HL-60/S4 treated with retinoic acid at 250 ng/mL for 4 days and 3 days (cell line): ENCODE data around the gene KIF26A.

ENCODE experiments used
- in situ Hi-C: fragments of 300-500 bp; cut with MboI; formaldehyde crosslinking; loops from 2 replicates; pipeline ENCODE4 v1.7.0; 2022; ENCODE audit warnings: low sequenced_read_pairs

Gene KIF26A

DNA sequence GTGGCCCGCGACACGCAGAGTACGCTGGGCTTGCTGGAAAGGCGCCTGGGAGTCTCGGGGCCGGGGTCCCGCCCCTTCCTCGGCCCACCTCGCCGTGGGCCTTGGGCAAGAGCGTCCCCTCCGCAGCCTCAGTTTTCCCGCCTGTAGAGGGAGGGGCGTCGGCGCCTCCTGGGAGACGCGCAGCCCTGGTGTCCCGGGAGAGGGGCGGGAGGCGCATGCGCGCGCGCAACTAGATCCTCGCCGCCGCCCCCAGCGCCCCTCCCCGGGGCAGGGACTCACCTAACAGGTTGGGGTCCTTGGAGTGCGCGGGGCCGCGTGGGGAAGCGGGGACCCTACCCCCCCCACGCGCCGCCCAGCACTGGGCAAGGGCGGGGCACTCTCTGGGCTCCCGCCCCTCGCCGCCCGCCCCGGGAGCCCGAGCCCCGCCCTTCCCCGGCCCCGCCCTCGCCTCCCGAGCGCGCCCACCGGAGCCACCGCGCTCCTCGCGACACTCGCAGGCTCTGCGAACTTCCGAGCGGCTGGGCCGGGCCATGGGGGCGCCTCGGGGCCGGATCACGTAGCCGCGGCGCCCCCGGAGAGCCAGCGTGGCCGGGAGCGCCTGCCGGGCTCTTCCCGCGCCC is at the start of gene KIF26A:
Gene KIF26A (plus strand): TSS at position 490 of the 620 bp plus-strand sequence. CDS start 136 bp downstream, outside the sequence.
- in situ Hi-C loops = no loop called here

DNA sequence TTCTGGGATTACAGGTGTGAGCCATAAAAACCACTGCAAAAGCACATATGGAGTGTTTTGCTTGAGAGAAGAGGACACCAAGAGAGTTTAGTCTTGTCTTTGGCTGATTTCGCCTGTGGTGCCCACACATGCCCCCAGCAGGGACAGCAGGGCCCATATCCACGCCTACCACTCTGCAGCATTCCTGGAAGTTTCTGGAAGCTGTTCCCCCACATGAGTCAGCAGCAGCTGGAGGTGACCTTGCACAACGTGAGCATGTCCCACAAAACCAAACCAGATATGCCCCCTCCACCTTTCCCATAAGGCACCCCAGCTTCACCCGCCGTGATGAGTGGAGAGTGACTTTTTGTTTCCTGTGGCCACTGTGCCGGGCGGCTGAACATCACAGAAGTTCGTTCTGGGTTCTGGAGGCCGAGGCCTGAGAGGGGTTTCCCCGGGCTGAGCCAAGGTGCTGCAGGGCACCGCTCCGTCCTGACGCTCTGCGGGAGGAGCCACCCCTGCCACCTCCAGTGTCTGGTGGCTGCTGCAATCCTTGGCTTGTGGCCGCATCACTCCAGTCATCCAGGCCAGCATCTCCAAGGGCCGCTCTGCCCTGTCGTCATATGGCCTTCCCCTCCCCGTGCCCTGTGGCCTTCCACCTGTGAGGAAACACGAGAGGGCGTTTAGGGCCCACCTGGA is 48.2 kb upstream of the KIF26A start:
- in situ Hi-C loops = loop anchor here (25.0 kb wide), 1 partner anchor 547 kb away; no protein-coding TSS in a partner anchor

DNA sequence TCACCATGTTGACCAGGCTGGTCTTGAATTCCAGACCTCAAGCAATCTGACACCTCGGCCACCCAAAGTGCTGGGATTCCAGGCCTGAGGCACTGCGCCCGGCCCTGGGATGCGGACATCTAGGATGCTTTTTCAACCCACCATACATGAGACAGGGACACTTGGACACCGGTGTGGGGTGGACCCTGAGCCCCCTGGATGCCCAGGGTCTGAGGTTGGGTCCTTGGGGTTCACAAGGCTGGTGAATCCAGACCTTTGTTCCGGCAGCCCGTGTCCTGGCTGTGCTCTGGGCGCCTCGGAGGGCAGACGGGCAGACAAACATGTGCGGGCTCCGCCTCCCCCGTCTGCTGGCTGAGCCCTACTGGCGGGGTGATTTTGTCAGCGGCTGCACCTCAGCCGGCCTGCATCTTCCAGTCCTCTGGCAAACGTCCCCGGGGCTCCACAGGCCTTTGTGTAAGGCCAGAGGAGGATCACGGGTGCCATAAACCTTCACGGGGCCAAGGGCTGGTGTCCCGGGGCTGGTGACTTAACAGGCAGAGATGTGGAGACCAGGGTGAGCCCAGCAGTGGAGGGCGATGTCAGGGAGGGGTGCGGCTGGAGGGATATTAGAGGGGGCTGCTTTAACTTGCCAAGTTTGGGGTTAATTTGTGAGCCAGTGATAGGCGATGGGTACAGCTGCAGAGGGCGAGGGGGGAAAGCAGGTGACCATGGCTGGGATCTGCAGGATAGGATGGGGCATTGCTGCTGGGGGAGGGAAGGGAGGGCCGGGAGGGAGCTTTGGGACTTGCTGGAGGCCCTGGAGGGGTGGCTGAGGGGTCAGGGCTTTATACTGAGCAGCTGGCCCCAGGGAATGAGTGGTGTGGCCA is 47.1 kb upstream of the KIF26A start:
- in situ Hi-C loops = loop anchor here (25.0 kb wide), 1 partner anchor 546 kb away; no protein-coding TSS in a partner anchor

DNA sequence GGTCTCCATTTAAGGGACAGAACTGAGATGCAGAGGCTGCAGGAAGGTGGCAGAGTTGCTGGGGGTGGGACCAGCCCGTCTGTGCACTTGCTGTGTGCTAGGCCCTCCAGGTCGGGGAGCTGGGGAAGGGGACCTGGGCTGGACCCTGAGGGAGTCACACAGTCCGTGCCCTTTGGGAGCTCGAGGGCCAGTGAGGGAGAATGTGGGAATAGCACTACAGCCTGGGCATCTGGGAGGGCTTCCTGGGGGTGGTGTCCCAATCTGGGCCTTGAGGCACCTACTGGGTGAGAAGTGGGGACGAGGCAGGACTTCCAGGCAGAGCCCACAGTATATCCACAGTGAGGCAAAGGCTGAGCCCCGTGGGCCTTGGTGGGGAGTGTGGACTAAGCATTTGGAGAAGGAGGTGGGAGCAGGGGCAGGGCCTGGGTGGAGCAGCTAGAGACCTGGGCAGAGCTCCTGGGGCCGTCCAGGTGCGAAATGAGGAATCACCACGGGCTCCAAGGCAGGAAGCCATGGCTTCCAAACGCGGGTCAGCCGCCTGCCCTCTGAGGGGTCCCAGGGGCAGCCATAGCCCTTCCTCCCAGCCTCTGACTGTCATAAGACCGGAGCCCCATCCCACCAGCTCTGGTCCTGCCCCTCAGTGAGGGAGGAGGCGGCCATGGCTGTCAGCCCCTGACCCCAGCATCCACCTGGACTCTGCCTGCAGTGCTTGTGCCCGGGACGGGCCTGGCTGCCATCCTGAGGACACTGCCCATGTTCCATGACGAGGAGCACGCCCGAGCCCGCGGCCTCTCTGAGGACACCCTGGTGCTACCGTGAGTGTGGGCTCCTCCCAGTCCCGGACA is 46.2 kb upstream of the KIF26A start:
- in situ Hi-C loops = loop anchor here (25.0 kb wide), 1 partner anchor 545 kb away; no protein-coding TSS in a partner anchor

DNA sequence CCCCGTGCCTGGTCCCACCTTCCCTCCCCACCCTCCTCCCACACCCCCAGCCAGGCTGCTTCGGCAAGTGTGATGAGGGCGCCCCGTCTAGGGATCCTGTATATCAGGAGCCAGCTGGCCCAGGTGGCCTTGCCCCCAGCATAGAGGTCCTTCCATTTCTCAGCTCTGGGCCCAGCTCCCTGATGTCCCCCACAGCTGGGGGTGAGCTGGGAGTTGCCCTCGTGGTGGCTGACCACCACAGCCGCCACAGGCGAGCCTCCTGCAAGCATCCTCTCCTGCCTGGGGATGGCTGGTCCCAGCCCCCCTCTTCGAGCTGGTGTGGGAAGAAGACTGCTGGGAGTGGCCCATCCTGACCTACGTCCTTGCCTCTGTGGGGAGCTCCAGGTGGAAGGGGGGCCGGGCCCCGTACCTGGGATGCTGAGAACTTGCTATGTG is 45.4 kb upstream of the KIF26A start:
- in situ Hi-C loops = loop anchor here (25.0 kb wide), 1 partner anchor 544 kb away; no protein-coding TSS in a partner anchor

DNA sequence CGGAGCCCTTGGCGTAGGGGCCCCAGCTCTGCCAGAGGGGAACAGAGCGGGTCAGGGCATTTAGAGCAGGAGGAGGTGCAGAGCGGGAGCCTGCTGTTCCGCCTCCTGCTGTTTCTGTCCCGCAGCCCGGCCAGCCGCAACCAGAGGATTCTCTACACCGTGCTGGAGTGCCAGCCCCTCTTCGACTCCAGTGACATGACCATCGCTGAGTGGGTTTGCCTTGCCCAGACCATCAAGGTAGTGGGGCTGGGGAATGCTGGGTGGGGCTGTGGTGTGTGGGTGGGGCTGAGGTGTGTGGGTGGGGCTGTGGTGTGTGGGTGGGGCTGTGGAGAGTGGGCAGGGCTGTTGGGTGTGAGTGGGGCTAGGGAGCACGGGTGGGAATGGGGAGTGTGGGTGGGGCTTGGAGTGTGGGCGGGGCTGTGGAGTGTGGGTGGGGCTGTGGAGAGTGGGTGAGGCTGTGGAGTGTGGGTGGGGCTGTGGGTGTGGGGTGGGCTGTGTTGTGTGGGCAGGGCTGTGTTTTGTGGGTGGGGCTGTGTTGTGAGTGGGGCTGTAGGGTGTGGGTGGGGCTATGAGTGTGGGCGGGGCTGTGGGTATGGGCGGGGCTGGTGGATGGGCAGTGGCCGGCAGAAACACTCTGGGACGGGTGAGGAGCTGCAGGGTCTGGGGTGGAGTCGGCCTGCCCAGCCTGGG is 44.9 kb upstream of the KIF26A start:
- in situ Hi-C loops = loop anchor here (25.0 kb wide), 1 partner anchor 544 kb away; no protein-coding TSS in a partner anchor

DNA sequence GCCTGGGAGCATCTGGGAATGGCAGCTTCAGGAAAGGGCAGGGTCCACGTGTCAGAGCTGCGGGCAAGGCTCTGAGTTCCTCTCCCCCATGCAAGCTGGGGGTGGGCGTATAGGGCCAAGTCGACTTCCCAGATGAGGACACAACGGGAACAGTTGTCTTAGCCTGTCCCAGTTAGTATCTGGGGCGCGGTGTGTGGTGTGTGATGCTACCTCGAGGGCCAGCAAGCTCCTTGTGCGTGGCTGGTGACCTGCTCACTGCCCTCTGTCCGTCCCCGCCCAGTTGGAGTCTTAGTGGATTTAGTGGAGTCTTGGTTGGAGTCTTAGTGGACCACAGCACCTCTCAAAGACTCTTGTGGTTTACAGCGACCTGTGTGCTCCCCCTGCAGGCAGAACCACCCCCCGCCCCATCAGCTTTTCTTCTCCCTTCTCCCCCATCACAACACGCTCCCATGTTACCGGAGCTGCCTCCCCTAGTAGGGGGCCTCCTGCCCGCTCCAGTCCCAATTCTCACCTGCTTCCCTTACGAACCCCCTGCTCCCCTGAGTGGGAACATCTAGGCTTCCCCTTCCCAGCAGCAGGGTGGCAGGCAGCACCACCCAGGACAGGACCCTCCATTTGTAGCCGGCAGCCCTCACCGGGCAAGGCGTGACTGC is 44.2 kb upstream of the KIF26A start:
- in situ Hi-C loops = loop anchor here (25.0 kb wide), 1 partner anchor 543 kb away; no protein-coding TSS in a partner anchor

DNA sequence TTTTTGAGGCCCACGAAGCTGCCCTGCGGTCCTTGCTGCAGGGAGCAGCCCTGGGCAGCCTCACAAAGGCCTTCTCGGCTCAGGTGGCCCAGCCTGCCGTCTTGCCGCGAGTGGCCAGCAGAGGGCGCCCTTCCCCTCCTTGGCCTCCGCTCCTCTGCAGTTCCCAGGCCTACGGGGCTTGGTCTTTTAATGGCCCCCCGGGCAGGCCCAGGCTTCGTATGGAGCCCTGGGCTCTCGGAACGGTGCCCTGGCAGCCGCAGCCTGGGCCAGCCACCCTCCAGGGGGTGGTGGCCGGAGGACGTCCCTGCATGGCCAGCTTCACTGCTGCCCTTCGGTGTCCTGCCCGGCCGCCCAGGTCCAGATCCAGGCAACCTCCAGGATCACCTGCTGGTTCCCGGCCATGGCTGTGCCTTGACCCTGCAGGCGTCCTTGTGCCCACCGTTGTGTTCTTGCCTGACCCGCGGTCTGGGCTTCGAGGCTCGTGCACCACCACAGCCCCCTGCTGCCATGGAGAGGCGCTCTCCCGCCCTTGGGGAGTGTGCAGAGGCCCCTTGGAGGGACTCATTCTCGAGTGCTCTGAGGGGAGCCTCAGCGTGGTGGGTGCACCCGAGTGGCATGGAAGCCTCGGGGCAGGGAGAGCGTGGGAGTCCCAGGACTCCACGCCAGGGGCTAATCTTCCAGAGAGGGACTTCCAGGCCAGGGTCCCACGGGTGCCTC is 43.5 kb upstream of the KIF26A start:
- in situ Hi-C loops = loop anchor here (25.0 kb wide), 1 partner anchor 542 kb away; no protein-coding TSS in a partner anchor

DNA sequence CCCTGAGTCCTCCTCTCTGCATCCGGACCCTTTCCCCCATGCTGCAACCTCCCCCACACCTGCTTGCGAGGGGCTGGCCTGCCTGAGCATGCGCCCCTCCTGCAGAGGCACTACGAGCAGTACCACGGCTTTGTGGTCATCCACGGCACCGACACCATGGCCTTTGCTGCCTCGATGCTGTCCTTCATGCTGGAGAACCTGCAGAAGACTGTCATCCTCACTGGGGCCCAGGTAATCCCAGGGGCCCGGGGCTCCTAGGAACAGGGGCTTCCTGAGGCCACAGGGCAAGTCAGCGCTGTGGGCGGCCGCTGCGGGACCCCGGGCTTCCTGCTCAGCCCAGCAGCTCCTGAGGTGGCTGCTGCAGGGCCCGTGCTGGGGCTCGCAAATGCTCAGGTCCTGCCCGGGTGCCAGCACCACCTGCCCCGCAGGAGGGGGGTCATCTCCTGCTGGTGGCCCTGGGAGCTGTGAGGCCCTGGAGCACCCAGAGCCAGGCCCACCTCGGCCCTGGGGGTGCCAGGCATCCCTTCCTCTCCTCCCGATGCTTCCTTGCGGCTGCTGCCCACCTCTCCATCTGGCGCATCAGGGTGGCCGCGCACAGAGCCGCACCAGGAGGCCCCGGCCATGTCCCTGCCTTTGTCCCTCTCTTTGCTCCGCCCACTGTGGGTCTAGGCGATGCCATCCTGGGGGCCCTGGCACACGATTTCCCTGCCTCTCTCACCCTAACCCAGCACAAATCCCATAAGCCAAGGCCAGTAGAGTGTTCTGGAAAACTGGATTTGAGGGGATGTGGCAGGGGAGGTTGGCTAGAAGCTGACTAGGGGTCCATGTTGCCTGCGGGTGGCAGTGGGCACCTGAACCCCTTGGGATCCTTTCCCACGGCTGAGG is 42.7 kb upstream of the KIF26A start:
- in situ Hi-C loops = loop anchor here (25.0 kb wide), 1 partner anchor 542 kb away; no protein-coding TSS in a partner anchor

DNA sequence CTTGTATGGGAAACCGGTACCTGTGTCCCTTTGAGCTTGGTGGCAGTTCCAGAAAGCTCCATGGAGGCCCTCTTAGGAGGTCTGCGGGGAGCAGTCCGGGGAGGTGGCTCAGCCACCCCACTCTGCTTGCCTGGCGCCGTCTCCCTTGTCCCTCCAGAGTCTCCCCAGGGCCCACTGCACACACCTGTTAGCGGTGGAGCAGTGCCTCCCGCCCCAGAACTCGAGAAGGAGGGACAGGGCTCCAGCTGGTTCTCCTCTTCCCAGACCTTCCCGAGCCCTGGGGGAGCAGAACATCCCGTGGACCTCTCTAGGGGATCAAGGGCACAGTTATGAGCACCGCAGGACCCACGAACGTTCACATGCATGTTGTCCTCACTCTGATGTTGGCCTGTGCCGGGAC is 42.1 kb upstream of the KIF26A start:
- in situ Hi-C loops = loop anchor here (25.0 kb wide), 1 partner anchor 541 kb away; no protein-coding TSS in a partner anchor

DNA sequence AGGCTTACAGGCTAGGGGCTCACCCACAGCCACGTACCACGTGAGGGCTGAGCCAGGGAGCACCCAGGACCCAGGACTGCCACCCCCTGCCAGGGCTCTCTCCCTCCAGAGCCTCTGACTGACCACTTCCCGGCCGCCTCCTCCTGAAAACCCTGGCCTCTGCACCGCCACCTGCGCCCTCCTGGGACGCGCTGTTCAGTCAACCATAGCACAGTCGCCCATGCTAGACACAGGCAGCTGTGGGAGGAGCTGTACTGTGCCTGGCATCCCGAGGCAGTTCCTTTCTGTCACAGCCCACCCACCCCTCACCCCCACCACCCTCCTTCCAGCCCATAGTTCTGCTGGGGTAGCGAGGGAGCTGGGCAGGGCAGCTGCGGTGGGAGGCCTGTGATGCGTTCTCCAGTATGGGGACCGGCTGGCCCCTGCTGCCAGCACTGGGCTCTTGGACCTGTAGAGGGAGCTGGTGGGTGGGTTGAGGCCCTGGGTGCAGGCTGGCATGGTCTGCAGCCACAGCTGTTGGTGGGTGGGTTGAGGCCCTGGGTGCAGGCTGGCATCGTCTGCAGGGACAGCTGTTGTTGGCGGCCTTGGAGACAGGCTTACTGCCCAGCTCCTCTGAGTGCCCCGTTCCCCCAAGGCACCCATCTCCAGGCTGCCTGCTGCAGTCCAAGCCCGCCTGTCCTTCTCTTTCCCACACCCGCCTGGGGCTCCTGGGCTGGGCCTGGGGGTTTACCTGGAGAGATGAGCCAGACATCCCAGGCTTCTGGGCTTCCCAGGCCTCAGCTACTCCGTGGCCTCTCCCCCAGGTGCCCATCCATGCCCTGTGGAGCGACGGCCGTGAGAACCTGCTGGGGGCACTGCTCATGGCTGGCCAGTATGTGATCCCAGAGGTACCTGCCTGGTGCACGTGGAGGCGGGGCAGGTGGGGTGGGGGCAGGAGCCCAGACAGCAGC is 41.4 kb upstream of the KIF26A start:
- in situ Hi-C loops = loop anchor here (25.0 kb wide), 1 partner anchor 540 kb away; no protein-coding TSS in a partner anchor

DNA sequence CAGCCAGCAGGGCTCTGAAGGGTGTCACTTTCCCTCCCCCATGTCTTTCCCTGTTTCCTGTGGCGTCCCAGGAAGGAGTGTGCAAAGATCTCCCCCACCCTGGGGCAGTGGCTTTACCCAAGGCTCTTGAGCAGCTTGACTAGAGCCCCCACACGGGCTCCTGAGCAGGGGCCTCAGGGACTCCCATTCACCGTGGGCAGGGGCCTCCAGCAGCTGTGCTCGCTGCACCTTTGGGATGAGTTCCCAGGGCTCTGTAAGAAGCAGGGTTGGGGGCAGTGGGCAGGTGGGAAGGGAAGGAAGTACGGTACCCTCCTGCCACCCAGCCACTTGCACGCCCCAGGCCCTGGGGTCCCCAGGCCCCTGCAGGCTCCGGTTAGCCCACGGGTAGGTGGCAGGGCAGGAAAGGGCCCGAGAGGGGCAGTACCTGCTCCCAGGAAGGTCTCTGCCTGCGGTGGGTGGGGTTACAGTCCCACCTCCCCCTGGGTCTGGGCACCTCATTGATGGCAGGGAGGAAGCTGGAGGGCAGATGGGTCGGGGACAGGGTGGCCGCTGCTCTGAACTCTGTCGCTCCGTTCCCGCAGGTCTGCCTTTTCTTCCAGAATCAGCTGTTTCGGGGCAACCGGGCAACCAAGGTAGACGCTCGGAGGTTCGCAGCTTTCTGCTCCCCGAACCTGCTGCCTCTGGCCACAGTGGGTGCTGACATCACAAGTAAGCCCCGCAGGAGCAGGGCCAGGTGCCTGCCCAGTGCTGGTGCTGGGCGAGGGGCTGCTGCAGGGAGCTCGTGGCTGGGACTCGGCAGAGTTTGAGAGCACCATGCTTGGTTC is 39.9 kb upstream of the KIF26A start:
- in situ Hi-C loops = loop anchor here (25.0 kb wide), 1 partner anchor 539 kb away; no protein-coding TSS in a partner anchor

DNA sequence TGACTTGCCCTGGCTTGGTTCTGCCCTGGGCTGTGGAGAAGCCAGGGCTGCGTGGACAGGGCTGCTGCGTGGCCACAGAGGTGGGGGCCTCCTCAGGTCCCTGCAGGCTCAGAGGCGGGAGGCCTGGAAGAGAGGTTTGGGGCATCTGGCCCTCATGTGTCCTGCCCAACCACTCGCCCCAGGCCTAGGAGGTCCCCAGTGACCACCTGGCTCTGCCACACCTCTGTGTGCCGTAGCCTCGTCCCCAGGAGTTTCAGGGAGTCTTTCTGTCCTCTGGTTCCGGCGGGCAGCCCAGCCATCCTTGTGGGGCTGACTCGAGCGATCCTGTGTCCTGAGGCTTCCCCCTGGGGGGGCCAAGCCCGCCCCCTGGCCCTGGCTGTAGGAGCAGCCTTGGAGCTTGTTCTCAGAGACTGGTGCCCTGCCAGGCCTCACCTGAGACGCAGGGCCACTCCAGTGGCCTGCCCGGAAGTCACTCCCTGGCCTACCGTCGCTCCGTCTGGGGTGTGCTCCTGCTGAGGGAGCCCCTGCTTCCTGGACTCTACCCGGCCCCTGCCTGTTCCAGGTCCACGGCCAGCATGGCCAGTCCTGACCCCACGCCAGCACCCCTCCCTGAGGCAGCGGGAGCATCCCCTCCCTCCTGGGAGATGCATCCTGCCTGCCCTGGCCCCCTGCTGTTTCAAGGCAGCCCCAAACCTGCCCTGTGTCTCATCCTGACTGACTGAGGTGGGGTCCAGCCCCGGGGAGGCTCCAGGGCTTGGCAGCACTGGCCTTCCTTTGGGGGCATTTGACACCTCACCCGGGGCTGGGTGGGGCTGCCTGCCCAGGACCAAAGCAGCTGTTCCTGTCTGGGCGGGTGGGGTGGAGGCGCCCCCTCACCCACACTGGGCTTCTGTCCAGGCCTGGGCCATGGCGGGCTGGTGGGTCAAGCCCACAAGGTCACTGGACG is 39.0 kb upstream of the KIF26A start:
- in situ Hi-C loops = loop anchor here (25.0 kb wide), 1 partner anchor 538 kb away; no protein-coding TSS in a partner anchor
